Suprapubic skin (tissue), 4 donors: ENCODE results near the gene SFRP5. TPM values are rescaled to one million over a fixed set of nuclear protein-coding genes. Genes with fewer than 3 reads are reported as not detected.

Experiments used
- DNase-seq, 2 donors: peaks; one replicate each; pipeline ENCODE4 v3.0.0-alpha.2; 2019; ENCODE audit warnings: low spot score in 2 of 2
- H3K27ac ChIP-seq: fragments of 200-600 bp; sonication (generic); one replicate; pipeline ENCODE4 v1.5.1; 2019
- H3K27me3 ChIP-seq: fragments of 200-600 bp; sonication (generic); one replicate; pipeline ENCODE4 v1.5.1; 2019
- H3K36me3 ChIP-seq: fragments of 200-600 bp; sonication (generic); one replicate; pipeline ENCODE4 v1.5.1; 2019
- H3K4me1 ChIP-seq: fragments of 200-600 bp; sonication (generic); one replicate; pipeline ENCODE4 v1.5.1; 2019
- H3K4me3 ChIP-seq: fragments of 200-600 bp; sonication (generic); one replicate; pipeline ENCODE4 v1.5.1; 2019; ENCODE audit warnings: mild to moderate bottlenecking
- H3K9me3 ChIP-seq: fragments of 200-600 bp; sonication (generic); one replicate; pipeline ENCODE4 v1.5.1; 2019
- CTCF ChIP-seq, 2 donors: fragments of 200-600 bp in 1 of 2; fragments of 450-650 bp in 1 of 2; sonication (generic) in 1 of 2; IDR thresholded peaks; one replicate each; pipeline ENCODE4 v1.5.1; 2016 to 2019; ENCODE audit warnings: antibody characterized with exemption in 2 of 2, mild to moderate bottlenecking in 1 of 2, moderate library complexity in 1 of 2
- EP300 ChIP-seq: sonication (generic); formaldehyde crosslinking; IDR thresholded peaks from one replicate; pipeline ENCODE4 v1.6.1; 2017; ENCODE audit warnings: antibody characterized with exemption
- POLR2A ChIP-seq, 2 donors: fragments of 450-650 bp; IDR thresholded peaks; one replicate each; pipeline ENCODE4 v1.6.1; 2017; ENCODE audit warnings: antibody characterized with exemption in 2 of 2, mild to moderate bottlenecking in 2 of 2, moderate library complexity in 2 of 2
- POLR2AphosphoS5 ChIP-seq, 3 donors: sonication (generic); formaldehyde crosslinking; IDR thresholded peaks; one replicate each; pipeline ENCODE4 v1.6.1; 2017; ENCODE audit warnings: antibody characterized with exemption in 3 of 3
- WGBS: methylation state at CpG from one replicate; pipeline ENCODE4 v1.1.5; 2018; 5-methylcytosine and 5-hydroxymethylcytosine counted together
- total RNA-seq, 4 donors: library from RNA; depleted of rRNA; stranded (reverse); fragments of >200 nt; gene quantifications; one replicate each; pipeline ENCODE4 v1.1.0, GENCODE V29; 2016

The SFRP5 gene
- total RNA-seq, 4 donors from 2014 or later: 0.91 to 2.2 (median 1.0) TPM

- peaks cover 49% of the 10 kb centered on the region for H3K27me3 ChIP-seq
- 94% methylated on average over 9 of the region's 9 CpGs for WGBS
- no peaks in the 10 kb centered on the region for H3K9me3 ChIP-seq
- H3K4me3 ChIP-seq: no peak overlapping the region
- no peak overlapping the region for H3K27ac ChIP-seq
- DNase-seq: no peak
- no peak for TF ChIP-seq POLR2AphosphoS5 (IDR thresholded peaks at IDR 0.05)
- no peaks in the 10 kb centered on the region for H3K36me3 ChIP-seq
- peaks cover 13% of the 10 kb centered on the region for H3K4me1 ChIP-seq
Measured at GRCh38 chr10:97768322-97769315, 3.2 kb downstream of the SFRP5 start.

GRCh38 chr10:97766996-97767924, 4.5 kb downstream of the SFRP5 start:
- DNase-seq: no peak
- TF ChIP-seq EP300 (no peak), POLR2A (IDR thresholded peaks at IDR 0.05) (no peak), POLR2AphosphoS5 (IDR thresholded peaks at IDR 0.05) (no peak), CTCF (IDR thresholded peaks at IDR 0.05) (no peak)
- Histone ChIP-seq H3K9me3 (no peaks in the 10 kb centered on the region), H3K27me3 (peaks cover 38% of the 10 kb centered on the region), H3K4me3 (no peak overlapping the region), H3K27ac (no peak overlapping the region), H3K4me1 (peaks cover 13% of the 10 kb centered on the region), H3K36me3 (peaks cover 2% of the 10 kb centered on the region)
- WGBS: 87% methylated on average over 22 of the region's 22 CpGs

GRCh38 chr10:97766106-97766810, 5.5 kb downstream of the SFRP5 start:
- 80% methylated on average over 8 of the region's 13 CpGs for whole genome bisulfite sequencing
- peaks cover 28% of the 10 kb centered on the region for H3K27me3 ChIP-seq
- H3K36me3 ChIP-seq: peaks cover 9% of the 10 kb centered on the region
- H3K27ac ChIP-seq: no peak overlapping the region
- no peak for DNase-seq
- H3K9me3 ChIP-seq: no peaks in the 10 kb centered on the region
- TF ChIP-seq EP300 (no peak), CTCF (IDR thresholded peaks at IDR 0.05) (no peak), POLR2A (IDR thresholded peaks at IDR 0.05) (no peak), POLR2AphosphoS5 (IDR thresholded peaks at IDR 0.05) (no peak)
- H3K4me3 ChIP-seq: no peak overlapping the region
- H3K4me1 ChIP-seq: peaks cover 5% of the 10 kb centered on the region

GRCh38 chr10:97765201-97765600, 6.6 kb downstream of the SFRP5 start:
- H3K27me3 ChIP-seq: peaks cover 17% of the 10 kb centered on the region
- no peaks in the 10 kb centered on the region for H3K9me3 ChIP-seq
- TF ChIP-seq POLR2A (IDR thresholded peaks at IDR 0.05) (no peak), POLR2AphosphoS5 (IDR thresholded peaks at IDR 0.05) (no peak), CTCF (IDR thresholded peaks at IDR 0.05) (no peak), EP300 (no peak)
- peaks cover 19% of the 10 kb centered on the region for H3K36me3 ChIP-seq
- no peak overlapping the region for H3K4me3 ChIP-seq
- no peak for DNase-seq
- H3K27ac ChIP-seq: no peak overlapping the region
- no peaks in the 10 kb centered on the region for H3K4me1 ChIP-seq
- WGBS: 86% methylated on average over 14 of the region's 15 CpGs

GRCh38 chr10:97764519-97764931, 7.3 kb downstream of the SFRP5 start:
- no peak for DNase-seq
- Histone ChIP-seq H3K27ac (no peak overlapping the region), H3K9me3 (no peaks in the 10 kb centered on the region), H3K36me3 (peaks cover 26% of the 10 kb centered on the region), H3K4me3 (no peak overlapping the region), H3K27me3 (peaks cover 10% of the 10 kb centered on the region), H3K4me1 (peaks cover 4% of the 10 kb centered on the region)
- WGBS: 81% methylated on average over 7 of the region's 7 CpGs
- TF ChIP-seq POLR2AphosphoS5 (IDR thresholded peaks at IDR 0.05) (no peak), POLR2A (IDR thresholded peaks at IDR 0.05) (no peak), CTCF (IDR thresholded peaks at IDR 0.05) (no peak)
